HG02588 (cell line): Measurements from ENCODE around the gene CHN2.
A peak's percentile ranks its signal among the peaks of the same experiment; 100 is the strongest.

Source experiments
- ATAC-seq: cut with Tn5 transposase; IDR thresholded peaks from one replicate; pipeline ENCODE4 v1.9.1; 2021; ENCODE audit warnings: mild to moderate bottlenecking, moderate library complexity; ENCODE audit not compliant: unreplicated experiment

The CHN2 gene

GRCh38 chr7:29217113-29217512 lies 22.5 kb downstream of the CHN2 start:
- no peak for ATAC-seq

- no peak for ATAC-seq
Observed at GRCh38 chr7:29224726-29225125, 30.2 kb downstream of the CHN2 start.

GRCh38 chr7:29228289-29229011 lies 33.9 kb downstream of the CHN2 start:
- ATAC-seq: no peak

- no peak for ATAC-seq
Observed at GRCh38 chr7:29229066-29229465, 34.5 kb downstream of the CHN2 start.

GRCh38 chr7:29229946-29230345 lies 35.4 kb downstream of the CHN2 start:
- ATAC-seq: no peak

GRCh38 chr7:29230871-29231345 lies 36.3 kb downstream of the CHN2 start:
- ATAC-seq: no peak

GRCh38 chr7:29231671-29232232 lies 37.2 kb downstream of the CHN2 start:
- no peak for ATAC-seq

GRCh38 chr7:29234438-29234837 lies 39.9 kb downstream of the CHN2 start:
- ATAC-seq: no peak

GRCh38 chr7:29236071-29236580 lies 41.6 kb downstream of the CHN2 start:
- ATAC-seq: no peak

GRCh38 chr7:29236649-29237048 lies 42.1 kb downstream of the CHN2 start:
- ATAC-seq: no peak

- ATAC-seq: no peak
Observed at GRCh38 chr7:29237489-29237888, 42.9 kb downstream of the CHN2 start.

- ATAC-seq: no peak
Observed at GRCh38 chr7:29239638-29240037, 45.1 kb downstream of the CHN2 start.

- no peak for ATAC-seq
Observed at GRCh38 chr7:29242265-29242664, 47.7 kb downstream of the CHN2 start.

GRCh38 chr7:29243910-29244655 lies 49.5 kb downstream of the CHN2 start:
- ATAC-seq: peak; percentile 44

- no peak for ATAC-seq
Observed at GRCh38 chr7:29247224-29247962, 52.8 kb downstream of the CHN2 start.

- no peak for ATAC-seq
Observed at GRCh38 chr7:29247963-29248236, 53.3 kb downstream of the CHN2 start.

GRCh38 chr7:29248713-29249382 lies 54.3 kb downstream of the CHN2 start:
- no peak for ATAC-seq

- ATAC-seq: no peak
Observed at GRCh38 chr7:29249383-29249750, 54.8 kb downstream of the CHN2 start.

GRCh38 chr7:29249860-29250259 lies 55.3 kb downstream of the CHN2 start:
- no peak for ATAC-seq

GRCh38 chr7:29253225-29253624 lies 58.6 kb downstream of the CHN2 start:
- ATAC-seq: no peak

- no peak for ATAC-seq
Observed at GRCh38 chr7:29254591-29254990, 60.0 kb downstream of the CHN2 start.
